Activated CD4-positive, CD25-positive, alpha-beta regulatory T cell (primary cell): Measurements from ENCODE around the gene EVA1C.
"Not testable (repeated sequence)": the region's sequence is repeated elsewhere in the genome, so short reads cannot be mapped to it uniquely, and the experiment has no call there.

ENCODE experiments used
- DNase-seq, 4 experiments: peaks; one replicate each; lab custom pipeline; 2025; lab: John Stamatoyannopoulos, UW

The EVA1C gene

DNA sequence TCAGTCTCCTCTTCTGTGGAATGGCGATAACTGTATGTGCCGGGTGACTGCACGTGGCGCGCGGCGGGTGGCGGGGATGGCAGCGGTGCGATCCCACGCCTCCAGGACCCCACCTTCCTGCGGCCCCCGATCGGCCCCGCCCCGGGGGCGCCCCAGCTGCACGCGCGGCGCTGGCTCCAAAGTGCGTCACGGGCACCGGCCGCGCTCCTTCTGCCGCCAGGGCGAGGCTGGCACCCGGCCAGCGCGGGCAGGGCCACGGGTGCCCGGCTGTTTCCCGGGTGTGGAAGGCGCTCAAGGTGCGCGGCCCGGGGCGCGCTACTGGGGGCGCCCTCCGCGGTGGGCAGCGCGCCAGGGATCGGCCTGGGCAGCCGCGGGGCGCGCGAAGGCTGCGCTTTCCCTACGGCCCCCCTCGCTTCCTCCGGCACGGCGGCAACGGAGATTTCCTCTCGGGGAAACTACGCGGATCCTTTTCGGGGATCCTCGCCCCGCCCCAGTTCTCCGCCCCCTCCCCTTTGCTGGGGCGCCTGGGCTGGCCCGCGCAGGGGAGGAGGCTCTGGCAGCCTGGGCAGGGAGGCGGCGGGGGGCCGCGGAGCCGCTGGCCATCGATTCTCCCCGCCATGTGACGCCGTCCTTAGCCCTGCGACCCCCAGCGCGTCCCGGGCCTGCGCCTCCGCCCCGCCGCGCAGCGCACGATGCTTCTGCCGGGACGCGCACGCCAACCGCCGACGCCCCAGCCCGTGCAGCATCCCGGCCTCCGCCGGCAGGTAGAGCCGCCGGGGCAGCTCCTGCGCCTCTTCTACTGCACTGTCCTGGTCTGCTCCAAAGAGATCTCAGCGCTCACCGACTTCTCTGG, at the start of gene EVA1C:
TSS of gene EVA1C (plus strand) at position 545 of the 853 bp plus-strand sequence. CDS start at position 693, 148 bp downstream.
- DNase-seq, result peak; percentile 36 to 54 (median 50)

DNA sequence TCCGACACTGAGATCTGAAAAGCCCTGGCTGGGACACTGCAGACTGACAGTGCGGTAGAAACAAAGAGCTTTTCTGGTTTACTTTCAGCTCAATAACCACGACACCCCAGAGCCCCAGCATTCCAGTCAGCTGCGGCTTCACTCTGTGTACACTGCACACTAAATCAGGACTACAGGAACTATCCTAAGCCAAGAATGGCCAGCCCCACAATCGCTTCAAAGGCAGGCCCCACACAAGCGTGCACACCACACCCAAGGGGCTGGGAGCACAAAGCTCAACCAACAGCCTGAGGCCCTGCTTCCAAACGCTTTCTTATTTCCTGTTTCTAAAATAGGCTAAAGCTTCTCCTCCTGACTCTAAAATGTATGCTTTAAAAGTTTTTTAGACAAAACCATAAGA, 48.1 kb upstream of the EVA1C start:
- no peak for DNase-seq

- DNase-seq, result no peak
Observed at GRCh38 chr21:32364796-32365195, 47.7 kb upstream of the EVA1C start.

DNA sequence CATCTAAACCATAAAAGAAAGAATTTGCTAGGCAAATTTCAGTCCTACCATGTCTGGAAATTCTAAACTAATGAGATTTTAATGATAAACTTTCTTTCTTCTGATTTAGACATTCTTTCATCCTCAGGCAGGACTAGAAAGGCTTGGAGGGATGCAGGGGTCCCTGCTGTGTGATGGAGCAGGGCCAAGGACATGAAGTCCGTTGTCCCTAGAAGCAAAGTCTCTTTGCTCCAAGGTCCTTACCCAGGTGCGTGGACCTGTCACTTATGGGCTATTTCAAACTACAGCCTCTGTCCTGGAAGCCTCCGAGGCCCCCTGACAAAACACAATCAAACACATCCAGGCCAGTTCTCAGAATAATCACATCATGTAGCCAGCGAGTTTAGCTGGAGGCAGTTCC, 46.3 kb upstream of the EVA1C start:
- DNase-seq, result no peak

GRCh38 chr21:32367158-32367557, 45.3 kb upstream of the EVA1C start:
- DNase-seq, result no peak

- DNase-seq, result no peak
Observed at GRCh38 chr21:32368386-32368785, 44.1 kb upstream of the EVA1C start.

DNA sequence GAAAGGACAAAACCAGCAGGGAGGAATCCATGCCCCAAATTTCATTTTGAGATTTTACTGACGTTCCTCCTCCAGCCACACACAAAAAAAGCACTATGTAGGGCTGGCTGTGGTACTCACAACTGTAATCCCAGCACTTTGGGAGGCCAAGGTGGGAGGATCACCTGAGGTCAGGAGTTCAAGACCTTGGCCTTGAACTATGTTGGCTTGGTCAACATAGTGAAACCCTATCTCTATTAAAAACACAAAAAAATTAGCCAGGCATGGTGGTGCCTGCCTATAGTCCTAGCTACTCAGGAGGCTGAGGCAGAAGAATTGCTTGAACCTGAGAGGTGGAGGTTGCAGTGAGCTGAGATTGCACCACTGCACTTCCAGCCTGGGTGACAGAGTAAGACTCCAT, 43.5 kb upstream of the EVA1C start:
- DNase-seq, result not testable (repeated sequence)

- no peak for DNase-seq
Observed at GRCh38 chr21:32370998-32371766, 41.3 kb upstream of the EVA1C start.

GRCh38 chr21:32371913-32372314, 40.6 kb upstream of the EVA1C start:
- no peak for DNase-seq

GRCh38 chr21:32372755-32373154, 39.8 kb upstream of the EVA1C start:
- DNase-seq, result no peak

GRCh38 chr21:32377506-32377905, 35.0 kb upstream of the EVA1C start:
- DNase-seq, result no peak

DNA sequence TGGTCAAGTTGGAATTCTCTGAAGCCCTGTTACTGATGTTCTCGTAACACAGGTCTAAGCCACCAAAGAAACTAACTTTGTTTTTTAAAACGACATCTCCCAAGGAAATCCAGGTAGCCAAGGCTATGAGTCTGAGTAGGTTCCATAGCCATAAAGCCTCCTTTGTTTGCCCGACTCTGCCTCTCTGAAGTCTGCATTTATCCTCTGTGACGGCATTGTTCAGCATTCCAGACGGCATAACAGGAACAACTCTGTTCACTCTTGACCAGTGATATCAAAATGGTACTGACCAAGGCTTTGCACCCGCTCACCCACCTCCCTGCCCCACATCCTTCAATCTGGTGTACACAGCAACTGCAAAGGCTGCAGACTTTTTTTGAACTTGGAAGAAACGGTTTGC, 34.5 kb upstream of the EVA1C start:
- DNase-seq, result no peak

GRCh38 chr21:32378956-32379355, 33.5 kb upstream of the EVA1C start:
- no peak for DNase-seq

- DNase-seq, result no peak
Observed at GRCh38 chr21:32380940-32381339, 31.6 kb upstream of the EVA1C start.

GRCh38 chr21:32381571-32381970, 30.9 kb upstream of the EVA1C start:
- DNase-seq, result no peak

DNA sequence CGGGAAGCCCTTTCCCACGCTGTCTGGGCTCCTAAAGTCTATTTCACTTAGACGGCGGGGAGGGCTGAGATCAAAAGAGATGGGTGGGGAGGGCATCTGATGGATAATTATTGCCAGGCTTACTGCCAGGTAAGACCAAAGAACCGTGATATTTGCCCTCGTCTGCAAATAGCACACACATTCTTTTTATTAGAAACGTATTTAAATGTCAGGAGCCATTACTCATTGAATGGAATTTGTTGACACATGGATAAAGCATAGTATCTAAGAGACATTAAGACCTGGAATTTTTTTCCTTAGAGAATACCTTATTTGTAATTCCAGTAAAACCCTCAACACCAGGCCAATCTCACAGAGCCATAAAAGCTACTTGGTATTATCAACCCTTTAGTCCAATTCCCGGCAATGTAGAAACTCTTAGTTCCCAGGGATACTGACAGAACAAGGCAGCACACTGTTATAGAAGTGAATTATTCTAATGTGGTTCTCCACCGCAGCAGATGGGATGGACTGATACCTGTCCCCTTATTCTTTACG, 30.3 kb upstream of the EVA1C start:
- no peak for DNase-seq

GRCh38 chr21:32383812-32384211, 28.7 kb upstream of the EVA1C start:
- DNase-seq, result no peak

- no peak for DNase-seq
Observed at GRCh38 chr21:32386195-32386870, 26.2 kb upstream of the EVA1C start.

DNA sequence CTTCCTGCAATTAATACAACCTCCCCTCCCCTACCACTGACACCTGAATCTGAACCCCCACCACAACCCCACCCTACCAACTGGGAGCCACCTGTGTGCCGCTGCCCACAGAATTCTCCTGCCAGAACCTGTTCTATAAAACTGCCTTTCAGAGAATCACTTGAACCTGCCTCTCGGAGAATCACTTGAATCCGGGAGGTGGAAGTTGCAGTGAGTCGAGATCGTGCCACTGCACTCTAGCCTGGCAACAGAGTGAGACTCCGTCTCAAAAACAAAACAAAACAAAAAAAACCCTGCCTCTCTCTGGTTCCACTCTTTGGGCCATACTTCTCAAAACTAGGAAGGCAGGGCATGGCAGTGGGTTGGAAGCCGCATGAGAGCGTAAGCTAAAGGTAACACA, 25.4 kb upstream of the EVA1C start:
- DNase-seq, result no peak

DNA sequence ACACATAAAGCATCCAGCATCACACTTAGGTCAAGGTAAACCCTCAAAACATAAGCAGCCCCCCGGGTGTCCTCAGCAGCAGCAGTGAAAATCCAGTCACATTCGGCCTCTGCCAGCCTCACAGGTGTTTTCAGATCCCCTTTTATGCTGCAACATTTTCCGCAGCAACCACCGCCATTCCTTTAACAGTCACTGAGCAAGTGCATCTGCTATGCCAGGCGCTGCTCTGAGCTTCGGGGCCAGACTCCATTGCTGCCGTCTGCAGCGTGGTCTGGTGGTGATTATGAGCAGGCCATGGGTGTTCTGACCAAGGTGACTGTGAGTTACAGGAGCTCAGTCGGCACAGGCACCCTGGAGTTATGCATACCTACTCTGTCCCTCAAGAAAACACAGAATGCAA, 24.2 kb upstream of the EVA1C start:
- DNase-seq, result no peak

- no peak for DNase-seq
Observed at GRCh38 chr21:32389337-32390015, 23.0 kb upstream of the EVA1C start.
